GM18868 (cell line): ENCODE results near the gene CSPG4.

Source experiments
- ATAC-seq: cut with Tn5 transposase; IDR thresholded peaks from one replicate; pipeline ENCODE4 v1.9.1; 2021; ENCODE audit warnings: mild to moderate bottlenecking, moderate library complexity; ENCODE audit not compliant: unreplicated experiment

CSPG4 gene

GRCh38 chr15:75673426-75674235, 39.0 kb downstream of the CSPG4 start:
- ATAC-seq, result no peak

DNA sequence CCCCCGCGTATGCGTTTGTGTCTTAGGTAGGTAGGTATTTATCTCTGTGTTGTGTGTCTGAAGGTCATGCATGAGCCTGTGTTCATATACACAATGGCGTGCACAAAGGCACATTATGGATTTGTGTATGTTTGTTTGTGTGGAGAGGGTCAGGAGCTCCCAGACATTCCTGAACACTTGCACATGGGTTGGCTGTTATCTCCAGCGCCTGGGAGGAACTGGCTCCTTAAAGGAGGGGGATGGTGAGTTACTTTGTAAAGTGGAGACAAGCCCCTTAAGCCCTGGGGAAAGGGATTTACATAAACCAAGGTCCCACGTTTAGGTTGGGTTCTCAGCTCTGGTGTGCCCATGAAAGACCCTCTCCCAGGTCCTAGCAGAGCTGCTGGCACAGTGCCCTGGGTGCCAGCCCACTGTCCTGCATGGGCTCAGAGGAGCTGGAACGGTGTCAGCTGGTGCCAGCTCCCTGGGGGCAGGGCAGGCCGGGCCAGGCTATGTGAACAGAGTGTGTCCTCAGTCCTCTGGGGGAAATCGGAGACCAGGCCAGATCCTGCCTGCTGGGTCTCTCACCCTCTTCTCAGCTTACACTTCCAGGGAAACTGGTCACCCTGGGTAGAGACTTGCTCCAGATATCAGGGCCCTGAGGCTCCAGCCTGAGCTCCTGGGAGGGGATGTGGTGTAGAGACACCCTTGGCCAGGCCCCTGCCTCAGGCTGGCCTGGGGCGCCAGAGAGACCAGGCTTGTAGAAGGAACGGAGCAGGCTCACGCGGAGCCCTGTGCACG, 39.8 kb downstream of the CSPG4 start:
- no peak for ATAC-seq

DNA sequence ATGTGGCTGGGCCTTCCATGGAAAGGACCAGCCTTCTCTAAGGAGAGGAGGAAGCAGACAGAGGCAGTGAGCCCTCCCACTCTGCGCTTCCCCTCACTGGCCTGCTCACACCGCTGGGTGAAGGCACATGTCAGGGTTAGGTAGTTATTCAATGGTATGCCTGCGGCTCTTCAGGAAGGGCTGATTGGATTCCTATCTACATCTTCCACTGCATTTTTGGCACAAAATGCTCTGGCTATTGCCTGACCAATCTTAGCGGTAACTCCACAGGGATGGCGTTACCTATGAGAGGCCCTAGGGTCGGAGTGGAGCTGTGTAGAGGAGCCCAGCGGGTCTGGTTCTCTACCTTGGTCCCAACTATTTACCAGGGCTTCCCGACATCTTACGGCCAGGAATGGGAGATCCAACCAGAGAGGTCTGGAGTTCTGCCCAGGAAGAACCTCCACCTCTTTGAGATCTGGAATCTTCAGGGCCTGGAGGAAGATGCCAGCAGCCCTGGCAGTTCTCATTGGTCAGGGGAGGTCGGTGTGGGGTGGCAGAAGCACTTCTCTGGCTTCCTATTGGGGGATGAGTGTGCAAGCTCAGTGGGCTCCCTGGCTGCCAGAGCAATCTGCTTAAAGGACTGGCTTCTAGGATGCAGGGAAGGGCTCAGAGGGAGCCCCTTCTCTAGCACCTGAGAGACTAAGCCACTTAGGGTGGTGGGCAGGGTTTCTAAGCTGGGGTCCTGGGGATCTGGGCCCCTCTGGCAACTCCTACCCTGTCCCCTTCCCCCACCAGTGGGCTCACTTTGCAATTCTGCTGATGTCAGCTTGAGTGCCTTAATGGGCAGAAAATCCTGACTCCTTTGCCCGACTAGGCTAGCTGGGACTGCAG, 40.7 kb downstream of the CSPG4 start:
- ATAC-seq, result no peak

GRCh38 chr15:75669879-75670212, 42.8 kb downstream of the CSPG4 start:
- ATAC-seq, result no peak

DNA sequence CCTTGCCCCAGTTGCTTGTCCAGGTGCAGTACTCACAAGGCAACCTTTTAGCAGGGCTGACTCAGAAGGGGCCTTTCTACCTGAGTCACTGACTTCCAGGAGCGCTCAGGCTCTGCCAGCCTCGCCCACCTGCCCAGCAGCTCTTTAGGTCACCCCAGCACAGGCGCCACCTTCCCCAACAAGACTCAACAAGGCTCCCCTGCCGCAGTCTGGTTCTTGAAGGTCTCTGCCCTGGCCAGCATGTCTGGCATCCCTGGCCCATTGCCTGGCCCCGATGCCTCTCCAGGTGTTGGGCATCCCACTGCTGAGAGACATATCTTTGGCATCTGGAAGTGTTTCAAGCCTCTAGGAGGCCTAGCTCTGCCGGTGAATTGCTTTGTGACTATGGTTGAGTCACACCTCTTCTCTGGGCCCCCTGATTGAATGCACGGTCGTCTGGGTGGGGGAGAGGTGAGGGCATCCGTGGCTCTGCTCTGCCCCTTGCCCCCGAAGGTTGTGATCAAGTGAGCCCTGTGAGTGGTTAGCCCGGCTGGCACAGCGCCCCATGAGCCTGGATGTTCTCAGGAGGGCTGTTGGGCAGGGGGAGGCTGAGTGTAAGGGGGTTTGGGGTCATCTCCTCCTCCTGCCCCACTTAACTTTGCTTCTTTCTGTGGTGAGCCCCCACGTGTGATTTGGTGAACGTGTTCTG, 43.3 kb downstream of the CSPG4 start:
- ATAC-seq, result no peak

GRCh38 chr15:75666823-75667501, 45.7 kb downstream of the CSPG4 start:
- ATAC-seq, result no peak

DNA sequence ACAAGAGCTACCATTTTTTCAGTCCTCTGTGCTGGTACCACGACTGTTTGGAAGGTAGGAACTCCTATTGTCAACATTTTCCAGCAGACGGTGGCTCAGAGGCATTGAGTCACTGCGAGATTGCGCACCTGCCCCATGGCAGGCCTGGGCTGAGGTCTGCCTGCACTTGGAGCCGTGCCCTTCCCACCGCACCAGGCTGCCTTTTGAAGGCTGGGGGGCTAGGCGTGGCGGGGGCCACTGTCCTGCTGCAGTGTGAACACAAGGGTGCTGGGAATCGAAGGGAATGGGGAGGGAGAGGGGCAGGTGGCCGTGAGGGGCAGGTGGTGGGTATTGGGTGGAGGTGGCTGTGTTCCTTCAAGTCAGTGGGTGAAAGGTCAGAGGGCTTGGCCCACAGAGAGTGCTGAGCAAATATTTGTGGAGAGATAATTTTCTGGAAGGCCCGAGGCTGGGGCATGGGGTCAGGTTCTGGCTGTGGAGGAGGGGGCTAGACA, 48.7 kb downstream of the CSPG4 start:
- ATAC-seq, result no peak

DNA sequence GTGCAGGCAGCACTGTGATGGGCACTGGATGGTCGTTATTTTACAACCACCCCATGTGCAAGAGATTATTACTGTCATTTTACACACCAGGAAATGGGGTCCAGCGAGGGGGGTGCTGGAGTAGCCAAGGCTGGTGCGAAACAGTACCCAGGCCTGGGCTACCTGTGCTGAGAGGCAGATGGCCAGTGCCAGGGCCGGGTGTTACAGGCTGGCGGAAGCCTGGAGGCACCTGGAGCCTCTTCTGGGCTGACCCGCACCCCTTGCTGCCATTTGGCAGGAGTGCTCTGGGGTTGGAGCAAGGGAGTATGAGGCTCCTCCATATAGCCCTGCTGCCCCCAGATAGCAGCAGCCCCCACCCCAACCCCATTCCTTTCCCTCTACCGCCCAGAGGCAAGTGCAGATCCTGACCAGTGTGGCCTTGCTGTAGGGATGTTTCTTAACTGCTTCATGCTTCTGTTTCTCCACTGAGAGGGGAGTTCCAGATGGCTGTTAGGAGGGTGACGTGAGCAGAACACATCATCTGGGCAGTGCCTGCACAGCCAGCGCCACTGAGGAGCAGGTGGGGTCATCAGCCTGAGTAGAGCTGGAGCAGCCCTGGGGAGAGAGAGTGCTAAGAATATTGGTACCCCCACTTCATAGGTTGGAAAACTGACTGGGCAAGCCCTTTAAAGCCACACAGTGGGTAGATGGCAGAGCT, 49.7 kb downstream of the CSPG4 start:
- no peak for ATAC-seq

GRCh38 chr15:75661756-75662140, 50.9 kb downstream of the CSPG4 start:
- no peak for ATAC-seq

DNA sequence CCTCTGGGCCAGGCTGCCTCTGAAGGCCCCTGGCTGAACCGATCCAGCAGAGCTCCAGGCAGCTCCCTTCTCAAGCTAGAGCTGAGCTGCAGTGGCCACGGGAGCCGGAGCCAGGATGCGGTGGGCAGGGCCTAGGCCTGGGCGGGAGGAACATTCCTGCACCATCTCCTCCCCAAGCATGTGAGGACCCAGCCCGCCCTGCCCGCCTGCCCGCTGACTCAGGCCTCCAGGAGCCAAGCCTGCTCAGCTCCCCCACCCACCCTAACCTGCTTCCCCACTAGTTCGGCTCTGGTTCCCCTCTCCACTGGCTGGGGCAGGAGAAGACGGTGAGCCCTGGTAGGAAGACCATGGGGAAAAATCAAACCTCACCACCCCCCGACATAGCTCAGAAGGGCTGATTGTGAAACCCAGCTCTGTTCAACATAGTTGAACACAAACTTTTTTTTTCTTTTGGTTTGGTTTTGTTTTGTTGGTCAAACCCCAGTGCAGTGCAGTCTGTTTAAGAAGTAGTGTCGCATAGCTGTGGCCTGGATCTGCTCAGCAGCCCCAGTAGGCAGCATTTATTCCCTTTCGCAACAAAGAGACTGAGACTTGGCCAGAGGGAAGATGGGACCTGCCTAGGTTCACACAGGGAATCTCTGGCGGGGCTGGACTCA, 51.4 kb downstream of the CSPG4 start:
- ATAC-seq, result no peak

GRCh38 chr15:75659928-75660645, 52.6 kb downstream of the CSPG4 start:
- ATAC-seq, result no peak

- no peak for ATAC-seq
Observed at GRCh38 chr15:75659141-75659771, 53.4 kb downstream of the CSPG4 start.

- ATAC-seq, result no peak
Observed at GRCh38 chr15:75656813-75657212, 55.8 kb downstream of the CSPG4 start.

- ATAC-seq, result no peak
Observed at GRCh38 chr15:75656331-75656730, 56.3 kb downstream of the CSPG4 start.

- no peak for ATAC-seq
Observed at GRCh38 chr15:75655931-75656330, 56.7 kb downstream of the CSPG4 start.

DNA sequence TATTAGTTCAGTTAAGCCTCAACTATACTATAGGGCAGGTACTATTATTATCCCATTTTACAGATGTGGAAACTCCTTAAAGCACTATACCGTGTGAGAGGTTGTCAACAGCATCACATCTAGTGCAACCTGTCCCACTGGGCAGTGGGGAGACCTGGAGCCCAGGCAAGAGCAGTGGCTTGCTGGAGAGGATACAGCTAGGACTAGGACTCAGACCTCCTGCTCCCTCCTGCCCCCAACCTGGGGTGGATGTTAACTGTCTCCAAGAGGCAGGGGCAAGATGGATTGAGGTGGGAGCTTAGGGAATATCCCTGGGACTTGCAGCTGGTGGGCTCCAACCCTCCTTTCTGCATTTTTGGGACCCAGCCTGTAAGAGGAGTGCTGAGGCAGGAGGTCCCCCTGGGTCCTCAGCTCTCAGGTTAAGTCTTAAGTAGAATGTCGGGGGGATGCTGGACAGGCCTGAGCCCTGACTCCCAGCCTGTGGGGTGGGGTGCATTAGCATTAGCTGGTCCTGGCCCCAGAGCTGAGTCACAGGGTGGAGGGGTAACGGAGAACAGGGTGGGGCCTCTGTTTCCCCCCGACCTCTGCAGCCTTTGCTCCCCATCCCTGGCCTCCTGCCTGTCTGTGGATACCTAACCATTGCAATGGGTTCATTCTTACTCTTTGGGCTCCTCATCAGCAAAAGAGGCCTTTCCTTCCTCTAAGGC, 58.3 kb downstream of the CSPG4 start:
- ATAC-seq, result no peak

DNA sequence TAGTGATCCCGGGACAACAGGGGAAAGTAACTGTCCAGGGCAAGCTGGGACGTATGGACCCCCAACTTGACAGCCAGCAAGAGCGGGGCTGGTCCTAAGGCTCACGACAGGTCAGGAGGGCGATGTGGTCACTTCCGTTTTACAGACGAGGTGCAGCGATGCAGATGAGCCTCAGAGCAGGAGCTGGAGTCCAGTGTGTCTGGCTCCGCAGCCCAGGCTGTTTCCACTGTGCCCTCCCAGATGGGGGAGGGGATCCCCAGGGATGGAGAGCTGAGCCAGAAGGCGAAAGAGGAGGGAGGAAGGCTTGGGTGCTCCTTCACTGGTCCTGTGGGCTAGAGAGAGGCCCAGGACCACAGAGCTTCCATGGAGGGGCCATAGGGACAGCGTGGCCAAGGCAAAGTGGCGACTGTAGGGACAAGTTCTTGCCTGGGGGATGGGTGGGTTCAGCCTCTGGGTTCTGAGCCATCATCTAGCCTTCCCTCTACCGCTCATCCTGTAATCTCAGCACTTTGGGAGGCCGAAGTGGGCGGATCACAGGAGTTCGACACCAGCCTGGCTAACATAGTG, 59.2 kb downstream of the CSPG4 start:
- ATAC-seq, result no peak
